GM12872 (cell line): ENCODE results near the gene EXOC3L2.

Experiments used
- CTCF ChIP-seq: IDR thresholded peaks from 3 replicates; pipeline ENCODE4 v1.5.1; 2011; ENCODE audit warnings: low read depth, mild to moderate bottlenecking, low read length, moderate library complexity; ENCODE audit not compliant: insufficient read depth

EXOC3L2 gene

GRCh38 chr19:45217957-45218334 lies 27.3 kb downstream of the EXOC3L2 start:
- no peak for TF ChIP-seq CTCF

GRCh38 chr19:45217193-45217956 lies 27.8 kb downstream of the EXOC3L2 start:
- no peak for TF ChIP-seq CTCF

GRCh38 chr19:45216667-45217066 lies 28.5 kb downstream of the EXOC3L2 start:
- no peak for TF ChIP-seq CTCF

- no peak for TF ChIP-seq CTCF
Observed at GRCh38 chr19:45215391-45216191, 29.6 kb downstream of the EXOC3L2 start.

- no peak for TF ChIP-seq CTCF
Observed at GRCh38 chr19:45213031-45213430, 32.2 kb downstream of the EXOC3L2 start.

GRCh38 chr19:45211751-45212381 lies 33.3 kb downstream of the EXOC3L2 start:
- no peak for TF ChIP-seq CTCF

GRCh38 chr19:45206328-45206727 lies 38.9 kb downstream of the EXOC3L2 start:
- TF ChIP-seq CTCF: no peak
